ENCODE measurements around the gene COL16A1.

The COL16A1 gene

GRCh38 chr1:31706384-31707058, 2.7 kb upstream of the COL16A1 start:
- no peak for DNase-seq (ENCODE audit: low read depth in 2 of 2)

GRCh38 chr1:31705080-31705866, 1.5 kb upstream of the COL16A1 start:
- DNase-seq (ENCODE audit: low read depth in 2 of 2), result peak; percentile 25 to 69

GRCh38 chr1:31704271-31705079, 658 bp upstream of the COL16A1 start:
- no peak for DNase-seq (ENCODE audit: low read depth in 2 of 2)

- DNase-seq (ENCODE audit: low read depth in 2 of 2), result no peak
Measured at GRCh38 chr1:31702836-31703404, 897 bp downstream of the COL16A1 start.

- DNase-seq (ENCODE audit: low read depth in 2 of 2), result no peak
Measured at GRCh38 chr1:31701091-31701736, 2.6 kb downstream of the COL16A1 start.

- DNase-seq (ENCODE audit: low read depth in 2 of 2), result no peak
Measured at GRCh38 chr1:31700468-31701090, 3.2 kb downstream of the COL16A1 start.

GRCh38 chr1:31699341-31699891, 4.4 kb downstream of the COL16A1 start:
- no peak for DNase-seq (ENCODE audit: low read depth in 2 of 2)

- no peak for DNase-seq (ENCODE audit: low read depth in 2 of 2)
Measured at GRCh38 chr1:31697369-31697984, 6.3 kb downstream of the COL16A1 start.

GRCh38 chr1:31696242-31696641, 7.6 kb downstream of the COL16A1 start:
- DNase-seq (ENCODE audit: low read depth in 2 of 2), result no peak

- DNase-seq (ENCODE audit: low read depth in 2 of 2), result no peak
Measured at GRCh38 chr1:31695327-31695726, 8.5 kb downstream of the COL16A1 start.

- DNase-seq (ENCODE audit: low read depth in 2 of 2), result no peak
Measured at GRCh38 chr1:31694964-31695313, 8.9 kb downstream of the COL16A1 start.

- no peak for DNase-seq (ENCODE audit: low read depth in 2 of 2)
Measured at GRCh38 chr1:31694069-31694963, 9.5 kb downstream of the COL16A1 start.

GRCh38 chr1:31693231-31693630, 10.6 kb downstream of the COL16A1 start:
- DNase-seq (ENCODE audit: low read depth in 2 of 2), result no peak

- no peak for DNase-seq (ENCODE audit: low read depth in 2 of 2)
Measured at GRCh38 chr1:31691951-31692350, 11.9 kb downstream of the COL16A1 start.

- DNase-seq (ENCODE audit: low read depth in 2 of 2), result no peak
Measured at GRCh38 chr1:31691446-31691845, 12.4 kb downstream of the COL16A1 start.

- DNase-seq (ENCODE audit: low read depth in 2 of 2), result no peak
Measured at GRCh38 chr1:31690921-31691320, 12.9 kb downstream of the COL16A1 start.

GRCh38 chr1:31689854-31690253, 14.0 kb downstream of the COL16A1 start:
- DNase-seq (ENCODE audit: low read depth in 2 of 2), result no peak

- no peak for DNase-seq (ENCODE audit: low read depth in 2 of 2)
Measured at GRCh38 chr1:31689379-31689778, 14.4 kb downstream of the COL16A1 start.

GRCh38 chr1:31688233-31688918, 15.4 kb downstream of the COL16A1 start:
- no peak for DNase-seq (ENCODE audit: low read depth in 2 of 2)
